Activated CD8-positive, alpha-beta memory T cell treated with anti-CD3 and anti-CD28 coated beads for 24 hours (primary cell): ENCODE results near the gene EIF2S3.
A peak's percentile ranks its signal among the peaks of the same experiment; 100 is the strongest.
"Not testable (repeated sequence)": the region's sequence is repeated elsewhere in the genome, so short reads cannot be mapped to it uniquely, and the experiment has no call there.

Experiments used
- DNase-seq: peaks from one replicate; pipeline ENCODE4 v3.0.0-alpha.2; 2020

Gene EIF2S3

DNA sequence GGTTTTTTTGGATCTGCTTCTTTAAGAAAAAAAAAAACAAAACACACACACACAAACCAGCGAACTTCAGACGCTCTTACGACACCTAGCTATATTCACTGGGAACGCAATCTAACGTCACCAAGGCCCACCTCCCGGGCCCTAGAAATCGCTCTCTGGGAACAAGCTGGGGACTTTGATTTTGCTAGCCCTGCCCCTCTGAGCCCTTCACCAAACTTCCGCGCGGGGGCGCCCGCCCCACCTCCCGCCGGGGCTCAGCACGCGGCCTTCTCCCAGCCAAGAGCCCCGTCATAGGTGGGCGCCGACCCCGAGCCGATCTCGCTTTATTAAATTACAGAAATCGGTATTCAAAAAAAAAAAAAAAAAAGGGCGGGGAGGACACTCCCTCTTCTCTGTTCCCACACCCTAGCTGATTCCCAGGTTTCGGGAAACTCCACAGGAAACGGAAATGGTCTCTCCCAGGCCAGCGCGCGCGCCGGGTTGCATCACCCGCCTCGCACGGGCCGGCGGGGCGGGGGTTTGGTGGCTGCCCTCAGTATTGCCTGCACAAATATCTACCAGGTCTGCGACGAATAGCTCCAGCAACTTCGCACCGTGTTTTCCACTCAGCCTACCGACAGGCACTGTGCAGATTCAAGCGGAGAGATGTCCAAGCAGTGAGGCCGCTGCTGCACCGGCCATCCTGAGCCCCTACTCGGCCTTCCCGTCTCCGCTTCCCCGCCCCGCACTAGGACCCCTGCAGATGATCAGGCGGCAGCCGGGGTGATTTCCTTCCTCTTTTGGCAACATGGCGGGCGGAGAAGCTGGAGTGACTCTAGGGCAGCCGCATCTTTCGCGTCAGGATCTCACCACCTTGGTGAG is at the start of gene EIF2S3:
Gene EIF2S3 (plus strand): TSS at position 775 of the 861 bp plus-strand sequence. CDS start 13 bp downstream, at position 788.
- peak; percentile 95 for DNase-seq

DNA sequence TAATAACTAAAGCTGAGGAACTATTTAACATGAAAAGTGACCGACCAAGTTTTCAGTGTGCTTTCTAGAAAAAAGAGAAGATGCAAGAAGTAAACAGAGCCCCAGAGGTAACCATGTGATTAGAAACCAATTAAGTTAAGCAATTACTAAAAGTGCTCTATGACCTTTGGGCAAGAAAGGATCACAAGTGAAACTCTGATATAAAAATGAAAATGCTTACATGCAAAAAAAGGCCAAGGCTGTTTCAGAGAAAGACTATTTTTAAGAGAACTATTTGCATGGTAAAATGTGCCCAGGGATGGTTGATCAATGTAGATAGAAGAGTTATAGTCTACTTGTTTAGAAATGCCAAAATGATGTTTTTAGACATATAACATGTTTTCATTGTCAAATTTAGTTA is 49.7 kb upstream of the EIF2S3 start:
- DNase-seq = no peak

DNA sequence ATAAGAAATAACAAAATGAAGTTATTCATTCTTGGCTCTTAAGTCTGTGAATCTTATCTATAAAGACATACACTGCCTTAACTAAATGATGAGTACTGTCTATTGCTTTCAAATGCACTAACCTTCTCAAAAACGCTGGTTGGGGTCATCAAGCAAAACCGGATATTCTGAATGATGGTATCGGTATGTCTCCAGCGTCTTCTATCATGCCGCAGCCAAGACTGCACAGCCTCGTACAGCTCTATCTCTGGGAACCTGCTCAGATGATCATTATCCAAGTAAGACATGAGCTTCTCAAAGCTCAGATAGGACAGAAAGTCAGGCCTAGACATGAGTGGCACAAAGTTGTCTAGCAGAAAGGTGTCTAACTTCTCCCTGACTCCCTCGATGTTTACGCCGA is 48.9 kb upstream of the EIF2S3 start:
- DNase-seq = no peak

DNA sequence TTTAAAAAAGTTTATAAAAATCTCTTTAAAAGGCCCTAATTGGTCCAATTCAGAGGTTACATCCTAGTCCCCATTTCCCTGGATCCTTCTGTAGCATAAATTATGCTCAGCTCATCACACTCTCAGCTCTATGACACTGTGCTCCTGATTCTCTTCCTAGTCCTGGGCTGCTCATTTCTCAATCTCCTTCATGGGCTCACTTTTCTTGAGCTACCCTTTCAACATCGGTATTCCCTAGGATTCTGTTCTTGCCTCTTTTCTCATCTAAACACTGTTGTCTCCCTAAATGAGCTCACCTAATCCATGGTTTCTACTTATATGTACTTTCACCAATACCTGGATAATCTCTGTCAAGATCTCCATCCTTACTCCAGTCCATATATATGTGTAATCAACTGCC is 42.5 kb upstream of the EIF2S3 start:
- DNase-seq = no peak

DNA sequence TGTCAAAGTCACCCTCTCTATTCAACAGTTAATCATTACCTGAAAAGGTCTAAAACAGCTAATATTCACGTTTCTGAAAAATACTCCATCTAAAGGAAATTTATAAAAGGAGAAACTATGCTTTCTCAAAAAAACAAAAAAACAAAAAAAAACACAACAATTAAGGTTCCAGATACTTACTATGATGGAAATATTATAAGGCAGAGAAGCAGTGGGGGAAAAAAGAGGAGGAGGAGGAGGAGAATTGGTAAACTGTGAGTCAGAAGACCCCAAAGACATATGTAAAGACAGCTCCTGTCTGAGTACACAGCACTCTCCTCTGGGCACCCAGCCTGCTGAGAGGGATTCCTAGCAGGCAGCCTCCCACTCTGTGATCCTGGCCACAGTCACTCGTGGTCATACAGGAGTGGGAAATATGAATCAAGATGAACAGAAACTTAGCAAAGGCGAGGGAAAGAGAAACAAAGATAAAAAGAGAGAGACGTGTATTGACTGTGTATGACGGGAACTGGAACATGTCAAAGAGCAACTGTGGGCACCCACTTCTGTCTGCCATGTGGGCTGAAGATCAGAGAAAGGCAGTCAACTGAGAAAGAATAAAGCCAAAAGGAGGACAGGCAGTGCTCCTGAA is 40.3 kb upstream of the EIF2S3 start:
- DNase-seq = peak; percentile 60

DNA sequence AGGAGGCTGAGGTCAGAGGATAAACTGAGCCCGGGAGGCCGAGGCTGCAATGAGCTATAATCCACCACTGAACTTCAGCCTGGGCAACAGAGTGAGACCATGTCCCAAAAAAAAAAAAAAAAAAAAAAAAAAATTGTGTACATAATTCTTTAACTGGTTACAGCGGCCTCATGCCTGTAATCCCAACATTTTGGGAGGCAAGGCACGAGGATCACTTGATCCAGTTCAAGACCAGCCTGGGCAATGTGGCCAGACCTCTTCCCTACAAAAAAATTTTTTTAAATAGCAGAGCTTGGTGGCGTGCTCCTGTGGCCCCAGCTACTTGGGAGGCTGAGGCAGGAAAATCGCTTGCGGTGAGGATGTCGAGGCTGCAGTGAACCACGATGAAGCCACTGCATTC is 37.1 kb upstream of the EIF2S3 start:
- peak; percentile 47 for DNase-seq

DNA sequence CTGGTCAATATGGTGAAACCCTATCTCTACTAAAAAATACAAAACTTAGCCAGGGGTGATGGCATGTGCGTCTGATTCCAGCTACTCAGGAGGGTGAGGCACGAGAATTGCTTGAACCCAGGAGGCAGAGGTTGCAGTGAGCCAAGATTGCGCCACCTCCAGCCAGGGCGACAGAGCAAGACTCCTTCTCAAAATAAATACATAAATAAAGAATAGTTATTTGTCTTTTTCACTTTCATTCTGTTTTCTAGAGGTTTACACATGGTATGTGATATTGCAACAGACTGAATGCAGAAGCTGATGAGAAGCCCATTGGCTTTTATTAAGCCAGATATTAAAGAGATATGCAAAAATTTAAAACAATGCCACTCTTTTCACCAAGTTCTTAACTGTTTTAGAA is 35.9 kb upstream of the EIF2S3 start:
- no peak for DNase-seq

DNA sequence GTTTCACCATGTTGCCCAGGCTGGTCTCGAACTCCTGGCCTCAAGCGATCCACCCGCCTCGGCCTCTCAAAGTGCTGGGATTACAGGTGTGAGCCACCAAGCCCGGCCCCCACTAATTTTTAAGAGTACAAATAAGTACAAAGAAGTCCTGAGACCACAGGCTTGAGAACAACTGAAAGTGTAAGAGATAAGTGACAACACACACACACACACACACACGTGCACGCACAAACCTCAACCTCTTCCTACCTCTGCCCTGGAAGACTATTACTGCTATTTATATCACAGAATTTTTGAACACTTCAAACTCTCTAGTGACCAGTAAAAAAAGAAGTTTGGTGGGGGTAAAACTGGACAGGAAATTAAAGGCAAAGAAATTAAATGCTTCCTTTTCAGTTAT is 35.3 kb upstream of the EIF2S3 start:
- DNase-seq = no peak

DNA sequence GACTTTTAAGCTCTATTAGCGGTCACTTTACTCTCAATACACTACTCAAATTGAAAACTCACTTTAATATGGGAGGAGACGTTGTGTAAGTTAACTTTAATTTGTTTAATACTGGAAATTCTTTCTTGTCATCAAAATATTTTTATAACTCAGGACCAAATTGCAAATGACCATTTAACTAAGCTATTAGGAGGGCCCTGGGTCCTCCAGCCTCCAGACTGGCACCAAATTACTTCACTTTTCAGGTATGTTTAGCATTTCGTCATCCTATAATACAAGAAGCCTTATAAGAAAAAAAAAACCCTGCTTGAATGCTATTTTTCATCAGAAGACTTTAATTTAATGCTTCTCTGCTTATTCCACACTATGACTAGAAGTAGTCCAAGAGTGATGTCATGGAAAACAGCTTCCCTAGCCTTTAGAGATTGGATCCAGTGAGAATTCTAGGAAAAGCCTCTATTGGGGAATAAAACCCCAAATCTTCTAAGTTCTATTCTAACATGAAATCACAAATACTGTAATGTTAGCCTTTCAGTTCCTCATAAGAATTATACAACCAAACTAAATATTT is 34.4 kb upstream of the EIF2S3 start:
- DNase-seq = no peak

DNA sequence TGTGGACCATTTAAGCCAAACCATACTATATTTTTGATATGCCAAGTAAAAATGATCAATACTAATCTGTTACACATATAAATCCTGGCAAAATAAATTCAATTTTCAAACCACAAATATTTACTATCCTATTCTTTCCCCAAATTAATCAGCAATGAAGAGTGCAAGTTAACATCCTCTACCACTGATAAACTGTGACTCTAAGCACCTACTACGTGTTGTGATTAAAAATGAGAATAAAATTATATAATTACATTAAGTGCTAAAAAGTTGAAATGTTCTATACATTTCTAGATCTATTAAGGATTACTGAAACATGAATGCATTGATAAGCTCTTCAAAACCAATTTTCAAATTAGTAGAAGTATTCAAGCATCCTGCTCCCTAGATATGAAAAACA is 31.2 kb upstream of the EIF2S3 start:
- DNase-seq = no peak

DNA sequence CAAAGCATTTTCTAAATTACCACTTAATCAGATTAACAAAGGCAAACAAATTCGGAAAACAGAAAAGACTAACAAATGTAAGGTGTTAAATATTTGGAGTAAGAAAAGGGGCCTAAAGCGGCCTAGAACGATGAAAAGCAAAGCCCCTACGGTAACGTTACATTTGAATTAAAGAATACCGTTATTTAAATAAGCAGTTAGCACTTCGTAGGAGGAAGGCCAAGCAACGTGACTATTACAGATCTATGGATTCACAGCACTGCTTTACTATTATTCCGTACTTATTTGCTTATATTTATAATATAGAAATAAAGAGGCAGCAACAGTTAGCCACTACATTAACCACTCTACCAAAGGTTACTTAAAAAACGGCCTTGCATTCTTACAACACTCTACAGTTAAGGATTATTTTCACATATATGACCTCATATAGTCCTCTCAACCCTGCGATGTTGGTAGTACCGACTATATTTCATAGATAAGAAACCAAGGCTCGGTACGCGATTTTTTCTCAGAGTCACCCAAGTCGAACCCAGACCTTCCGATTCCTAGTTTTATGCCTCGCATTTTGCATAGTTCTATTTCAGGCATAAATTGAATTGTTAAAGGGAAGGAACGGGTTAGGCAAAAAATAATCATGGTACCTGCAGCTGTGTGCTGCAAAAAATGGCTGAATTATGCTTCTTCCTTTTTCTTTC is 30.6 kb upstream of the EIF2S3 start:
- DNase-seq = no peak

DNA sequence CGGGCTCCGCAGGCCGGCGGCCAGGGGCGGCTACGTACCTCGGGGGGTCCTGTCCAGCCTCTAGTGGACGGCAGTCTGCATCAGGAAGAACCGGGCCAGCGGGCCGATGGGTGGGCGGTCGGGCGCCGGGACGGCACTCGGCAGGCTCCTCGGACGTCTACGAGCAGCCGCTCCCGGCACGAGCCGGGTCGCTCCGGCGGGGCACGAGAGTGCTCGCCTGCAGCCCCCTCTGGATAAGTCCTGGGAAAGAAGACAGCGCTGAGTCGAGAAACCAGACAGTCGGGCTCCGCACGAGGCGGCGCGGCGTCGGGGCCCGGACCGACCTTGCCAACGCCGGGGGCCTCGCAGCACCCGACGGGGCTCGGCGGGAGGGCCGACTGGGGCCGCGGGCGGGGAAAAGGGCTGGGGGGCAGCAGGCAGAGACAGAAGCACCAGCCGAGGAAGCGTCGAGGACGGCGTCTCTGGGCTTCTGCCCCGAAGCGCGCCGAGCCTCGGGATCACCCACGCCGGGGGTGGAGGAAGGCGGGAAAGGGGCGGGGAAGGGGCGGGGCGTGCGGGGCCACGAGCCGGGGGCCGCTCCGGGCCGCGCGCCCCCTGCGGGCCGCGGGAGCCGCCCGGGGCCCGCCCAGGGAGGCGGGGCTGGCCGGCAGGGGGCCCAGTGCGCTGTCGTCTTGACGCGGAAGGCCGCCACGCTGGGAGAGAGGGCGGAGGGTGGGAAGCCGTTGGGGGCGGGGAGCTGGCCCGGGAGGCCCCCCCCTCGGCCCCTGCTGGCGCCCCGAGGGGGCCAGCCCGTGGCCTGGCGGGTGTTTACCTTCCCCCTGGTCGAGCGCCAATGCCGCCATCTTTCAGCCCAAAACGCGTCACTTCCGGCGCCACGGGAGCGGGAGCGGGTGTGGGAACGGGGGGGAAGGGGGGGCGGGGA is 29.7 kb upstream of the EIF2S3 start:
- peak; percentile 86 for DNase-seq

DNA sequence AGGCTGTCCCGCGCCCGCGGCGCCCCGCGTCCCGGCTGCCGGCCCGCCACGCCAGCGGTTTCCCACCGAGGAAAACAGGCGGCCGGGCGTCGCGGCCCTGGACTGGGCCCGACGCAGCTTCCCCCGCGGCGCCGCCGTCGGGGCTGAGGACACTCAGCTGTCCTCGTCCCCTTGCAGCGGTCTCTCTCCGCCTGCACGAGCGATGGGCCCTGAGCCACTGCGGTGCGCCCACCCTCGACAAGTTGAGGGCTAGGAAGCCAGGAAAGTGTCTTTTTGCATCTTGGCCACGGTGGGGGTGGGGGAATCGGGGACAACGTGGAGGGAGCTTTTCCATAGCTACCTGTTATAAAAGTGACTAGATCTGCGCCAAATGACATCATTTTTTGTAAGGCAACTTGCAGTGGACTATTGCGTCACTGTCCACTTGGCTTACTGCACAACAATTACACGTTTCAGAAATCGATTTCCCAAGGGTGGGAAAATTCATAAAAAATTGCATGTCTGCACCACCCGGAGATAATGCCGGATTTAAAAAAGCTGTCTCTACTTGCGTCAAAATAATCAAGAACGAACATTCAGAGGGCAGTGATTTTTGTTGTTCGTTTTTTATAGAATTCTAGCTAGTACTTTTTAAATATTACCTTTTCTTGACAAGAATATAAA is 28.9 kb upstream of the EIF2S3 start:
- DNase-seq = no peak

DNA sequence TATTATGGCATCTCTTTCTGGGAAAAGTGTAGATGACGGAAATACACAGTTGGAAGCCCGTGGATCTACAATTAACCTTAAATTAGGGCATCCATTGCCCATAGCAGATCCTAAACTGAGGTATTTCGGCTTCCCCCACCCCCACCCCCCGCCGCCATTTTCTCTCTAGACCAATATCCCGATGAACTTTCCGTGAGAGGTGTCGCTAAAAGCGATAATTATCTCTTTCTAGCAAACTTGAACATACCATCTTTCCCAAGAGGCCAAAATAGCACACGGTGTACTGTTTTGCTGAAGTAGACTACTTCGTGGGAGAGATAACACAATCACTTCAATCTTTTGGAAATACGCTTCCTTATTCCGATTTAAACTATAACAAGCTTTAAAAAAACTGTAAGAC is 28.3 kb upstream of the EIF2S3 start:
- DNase-seq = no peak

DNA sequence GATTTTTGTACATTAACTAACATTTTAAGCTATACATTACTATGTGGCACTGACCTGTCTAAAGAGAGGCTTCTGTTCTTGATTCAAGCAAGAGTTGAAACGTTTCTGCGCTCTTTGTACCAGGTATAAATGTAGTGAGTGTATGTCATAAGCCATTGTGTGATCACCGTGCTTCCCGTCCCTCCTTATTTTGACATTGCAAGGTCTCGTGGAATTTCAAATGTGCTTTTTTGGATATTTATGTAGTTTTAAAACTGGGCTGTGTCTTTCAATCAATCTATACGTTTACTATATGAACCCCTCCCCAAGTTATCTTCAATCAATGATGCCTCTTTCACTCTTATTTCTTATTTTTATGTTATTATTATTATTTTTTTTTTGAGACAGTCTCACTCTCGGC is 27.7 kb upstream of the EIF2S3 start, which contains the start of gene KLHL15:
Gene KLHL15 (minus strand): TSS at position 101 of the 400 bp plus-strand sequence. CDS start 20,493 bp downstream, outside the sequence.
- no peak for DNase-seq

DNA sequence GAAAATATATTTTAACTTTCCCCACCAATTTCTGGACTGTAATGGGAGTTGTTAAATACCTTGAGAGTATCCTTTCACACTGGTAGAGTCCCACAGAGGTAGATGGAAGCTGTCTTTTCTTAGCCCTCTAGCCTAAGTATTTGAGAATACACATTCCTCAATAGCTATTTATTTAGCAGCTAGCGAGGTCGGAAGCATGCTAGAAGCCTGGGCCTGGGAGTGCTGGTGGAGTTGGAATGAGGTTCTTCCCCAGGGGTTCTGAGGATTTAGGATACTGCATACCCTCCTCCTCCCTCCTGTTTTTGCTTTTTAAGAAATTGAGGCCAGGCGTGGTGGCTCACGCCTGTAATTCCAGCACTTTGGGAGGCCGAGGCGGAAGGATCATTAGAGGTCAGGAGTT is 26.8 kb upstream of the EIF2S3 start:
- DNase-seq = no peak

DNA sequence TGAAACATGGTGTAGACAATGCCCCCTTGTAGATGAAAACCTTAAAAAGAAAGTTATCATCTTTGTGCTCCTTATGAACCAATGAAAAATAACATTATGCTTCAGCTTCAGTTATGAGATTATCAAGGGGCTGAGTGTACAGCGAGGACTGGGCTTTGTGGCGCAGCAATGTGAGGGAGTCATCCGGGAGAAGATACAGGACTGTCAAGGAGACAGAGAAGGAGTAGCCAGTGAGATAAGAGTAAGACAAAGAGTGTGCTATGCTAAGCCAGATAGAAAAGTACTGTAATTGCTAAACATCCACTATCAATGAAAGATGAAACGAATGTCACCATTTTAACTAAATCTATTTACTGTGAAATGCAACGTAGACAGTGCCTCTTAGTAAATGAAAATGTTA is 24.2 kb upstream of the EIF2S3 start:
- no peak for DNase-seq

DNA sequence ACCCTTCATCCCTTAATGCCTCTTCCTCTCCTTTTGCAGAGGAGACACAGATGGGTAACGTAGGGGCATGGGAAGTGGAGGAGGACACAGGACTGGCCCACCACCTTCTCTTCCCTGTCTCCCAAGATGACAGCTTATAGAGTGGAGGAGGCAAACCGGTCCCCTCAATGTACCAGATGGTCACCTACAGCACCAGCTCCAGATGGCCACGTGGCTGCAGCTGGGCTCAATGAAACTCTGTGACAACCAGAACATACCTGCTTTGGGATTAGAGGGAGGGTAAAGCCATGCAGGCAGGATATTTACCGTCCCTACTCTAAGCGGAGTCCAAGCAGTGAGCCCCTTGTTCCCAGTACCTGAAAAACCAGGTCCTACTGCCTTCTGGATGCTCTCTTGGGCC is 20.3 kb upstream of the EIF2S3 start:
- no peak for DNase-seq

DNA sequence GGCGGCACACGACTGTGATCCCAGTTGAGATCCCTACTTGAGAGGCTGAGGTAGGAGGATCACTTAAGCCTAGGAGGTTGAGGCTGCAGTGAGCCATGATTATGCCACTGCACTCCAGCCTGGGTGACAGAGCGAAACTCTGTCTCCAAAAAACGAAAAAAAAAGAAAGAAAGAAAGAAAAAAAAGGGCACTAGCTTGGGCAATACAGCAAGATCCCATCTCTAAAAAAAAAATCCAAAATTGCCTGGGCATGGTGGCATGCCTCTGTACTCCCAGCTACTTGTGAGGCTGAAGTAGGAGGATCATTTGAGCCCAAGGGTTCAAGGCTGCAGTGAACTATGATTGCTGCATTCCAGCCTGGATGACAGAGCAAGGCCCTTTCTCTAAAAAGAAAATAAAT is 17.0 kb upstream of the EIF2S3 start:
- DNase-seq = no peak

DNA sequence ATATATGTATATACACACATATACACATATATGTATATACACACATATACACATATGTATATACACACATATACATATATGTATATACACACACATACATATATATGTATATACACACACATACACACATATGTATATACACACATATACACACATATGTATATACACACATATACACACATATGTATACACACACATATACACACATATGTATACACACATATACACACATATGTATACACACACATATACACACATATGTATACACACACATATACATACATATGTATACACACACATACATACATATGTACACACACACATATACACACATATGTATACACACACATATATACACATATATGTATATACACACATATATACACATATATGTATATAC is 8.7 kb upstream of the EIF2S3 start:
- not testable (repeated sequence) for DNase-seq

DNA sequence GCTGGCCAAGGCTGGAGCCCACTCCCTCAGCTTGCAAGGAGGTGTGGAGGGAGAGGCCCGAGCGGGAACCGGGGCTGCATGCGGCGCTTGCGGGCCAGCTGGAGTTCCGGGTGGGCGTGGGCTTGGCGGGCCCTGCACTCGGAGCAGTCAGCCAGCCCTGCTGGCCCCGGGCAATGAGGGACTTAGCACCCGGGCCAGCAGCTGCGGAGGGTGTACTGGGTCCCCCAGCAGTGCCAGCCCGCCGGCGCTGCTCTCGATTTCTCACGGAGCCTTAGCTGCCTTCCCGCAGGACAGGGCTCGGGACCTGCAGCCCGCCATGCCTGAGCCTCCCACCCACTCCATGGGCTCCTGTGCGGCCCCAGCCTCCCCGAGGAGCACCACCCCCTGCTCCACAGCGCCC is 5.1 kb upstream of the EIF2S3 start:
- DNase-seq = not testable (repeated sequence)
